Hematopoietic multipotent progenitor cell treated with erythropoietin and hydrocortisone succinate and interleukin-3 and kit ligand, for 15 days (in vitro differentiated cells): ENCODE measurements around the gene GADD45GIP1.
A peak's percentile ranks its signal among the peaks of the same experiment; 100 is the strongest.
"Not testable (repeated sequence)": the region's sequence is repeated elsewhere in the genome, so short reads cannot be mapped to it uniquely, and the experiment has no call there.

Experiments used
- DNase-seq: peaks from one replicate; pipeline ENCODE4 v3.0.0-alpha.2; 2015; ENCODE audit warnings: low spot score

GADD45GIP1 gene

GRCh38 chr19:12957389-12957952 is 448 bp upstream of the GADD45GIP1 start:
- not testable (repeated sequence) for DNase-seq

DNA sequence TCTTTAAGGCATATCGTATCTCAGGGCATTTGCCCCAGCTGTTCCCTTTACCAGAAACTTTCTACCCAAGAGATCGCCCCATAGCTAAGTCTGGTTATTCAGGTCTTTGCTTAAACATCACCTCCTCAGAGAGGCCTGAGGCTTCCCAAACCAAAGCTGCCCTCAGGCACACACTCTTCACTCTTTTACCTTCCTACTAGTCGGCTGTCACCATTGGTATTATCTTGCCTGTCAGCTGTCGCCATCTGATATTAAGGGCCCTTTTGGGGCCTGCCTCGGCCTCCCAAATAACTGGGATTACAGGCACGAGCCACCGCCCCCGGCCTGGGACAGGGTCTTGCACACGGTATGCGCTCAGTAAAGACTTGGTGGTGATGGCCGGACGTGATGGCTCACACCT is 1.0 kb downstream of the GADD45GIP1 start:
- no peak for DNase-seq

GRCh38 chr19:12955575-12955974 is 1.4 kb downstream of the GADD45GIP1 start:
- DNase-seq, result not testable (repeated sequence)

- DNase-seq, result no peak
Measured at GRCh38 chr19:12954612-12954962, 2.4 kb downstream of the GADD45GIP1 start.

DNA sequence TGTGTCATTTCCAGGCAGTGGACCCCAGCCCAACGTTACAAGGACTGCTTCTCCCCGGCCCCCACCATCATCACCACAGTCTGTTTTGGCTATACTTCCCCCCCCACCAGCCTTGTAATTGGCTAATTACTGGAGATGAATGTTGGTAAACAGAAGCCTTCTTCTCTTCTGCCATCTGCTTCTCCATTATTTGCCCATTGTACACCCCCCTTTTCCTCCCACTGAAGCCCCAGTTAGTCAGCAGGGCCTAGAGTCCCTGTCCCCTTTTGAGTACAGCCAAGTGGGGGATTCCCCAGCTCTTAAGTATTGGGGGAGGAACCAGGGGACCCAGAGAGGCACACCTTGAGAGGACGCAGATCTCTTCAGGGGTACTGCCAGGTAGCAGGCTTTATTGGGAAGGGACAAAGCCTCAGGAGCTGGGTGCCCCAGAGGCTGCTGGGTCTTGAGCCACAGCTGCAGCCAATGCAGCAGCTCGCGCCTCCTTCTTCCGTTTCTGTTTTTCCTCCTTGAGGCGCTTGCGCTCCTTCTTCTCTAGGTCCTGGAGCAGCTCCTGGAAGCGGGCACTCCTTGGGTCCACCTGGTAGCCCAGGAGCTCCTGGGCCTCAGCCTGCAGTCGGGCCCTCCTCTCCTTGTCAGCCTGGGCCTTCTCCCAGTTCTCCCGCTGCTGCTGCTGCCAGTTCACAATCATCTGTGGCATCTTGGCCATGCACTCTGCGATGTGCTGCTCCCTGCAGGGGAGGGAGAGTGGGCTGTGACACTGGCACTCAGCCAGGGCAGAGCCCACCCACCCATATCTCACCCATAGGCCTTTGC is 3.0 kb downstream of the GADD45GIP1 start:
- DNase-seq, result no peak

- no peak for DNase-seq
Measured at GRCh38 chr19:12953138-12953798, 3.8 kb downstream of the GADD45GIP1 start.

DNA sequence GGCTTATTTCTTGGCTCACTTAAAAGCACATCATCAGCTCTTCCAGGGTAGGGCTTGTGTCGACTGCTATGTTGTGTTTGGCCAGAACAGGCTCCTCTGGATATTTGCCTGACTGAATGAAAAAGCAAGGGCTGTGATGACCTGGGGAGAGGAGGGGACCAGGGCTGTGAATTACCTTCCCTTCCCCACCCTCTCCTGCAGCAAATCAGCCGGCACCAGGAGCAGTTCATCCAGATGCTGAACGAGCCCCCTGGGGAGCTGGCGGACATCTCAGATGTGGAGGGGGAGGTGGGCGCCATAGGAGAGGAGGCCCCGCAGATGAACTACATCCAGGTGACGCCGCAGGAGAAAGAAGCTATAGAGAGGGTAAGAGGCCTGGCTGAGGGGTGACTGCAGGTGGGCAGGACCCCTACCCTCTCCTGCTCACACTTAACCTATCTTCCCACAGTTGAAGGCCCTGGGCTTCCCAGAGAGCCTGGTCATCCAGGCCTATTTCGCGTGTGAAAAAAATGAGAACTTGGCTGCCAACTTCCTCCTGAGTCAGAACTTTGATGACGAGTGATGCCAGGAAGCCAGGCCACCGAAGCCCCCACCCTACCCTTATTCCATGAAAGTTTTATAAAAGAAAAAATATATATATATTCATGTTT is 4.4 kb downstream of the GADD45GIP1 start:
- DNase-seq, result no peak

- DNase-seq, result not testable (repeated sequence)
Measured at GRCh38 chr19:12952050-12952449, 5.0 kb downstream of the GADD45GIP1 start.

- peak; percentile 51 for DNase-seq
Measured at GRCh38 chr19:12949363-12950283, 7.4 kb downstream of the GADD45GIP1 start.

- peak; percentile 54 for DNase-seq
Measured at GRCh38 chr19:12948612-12949362, 8.2 kb downstream of the GADD45GIP1 start.

DNA sequence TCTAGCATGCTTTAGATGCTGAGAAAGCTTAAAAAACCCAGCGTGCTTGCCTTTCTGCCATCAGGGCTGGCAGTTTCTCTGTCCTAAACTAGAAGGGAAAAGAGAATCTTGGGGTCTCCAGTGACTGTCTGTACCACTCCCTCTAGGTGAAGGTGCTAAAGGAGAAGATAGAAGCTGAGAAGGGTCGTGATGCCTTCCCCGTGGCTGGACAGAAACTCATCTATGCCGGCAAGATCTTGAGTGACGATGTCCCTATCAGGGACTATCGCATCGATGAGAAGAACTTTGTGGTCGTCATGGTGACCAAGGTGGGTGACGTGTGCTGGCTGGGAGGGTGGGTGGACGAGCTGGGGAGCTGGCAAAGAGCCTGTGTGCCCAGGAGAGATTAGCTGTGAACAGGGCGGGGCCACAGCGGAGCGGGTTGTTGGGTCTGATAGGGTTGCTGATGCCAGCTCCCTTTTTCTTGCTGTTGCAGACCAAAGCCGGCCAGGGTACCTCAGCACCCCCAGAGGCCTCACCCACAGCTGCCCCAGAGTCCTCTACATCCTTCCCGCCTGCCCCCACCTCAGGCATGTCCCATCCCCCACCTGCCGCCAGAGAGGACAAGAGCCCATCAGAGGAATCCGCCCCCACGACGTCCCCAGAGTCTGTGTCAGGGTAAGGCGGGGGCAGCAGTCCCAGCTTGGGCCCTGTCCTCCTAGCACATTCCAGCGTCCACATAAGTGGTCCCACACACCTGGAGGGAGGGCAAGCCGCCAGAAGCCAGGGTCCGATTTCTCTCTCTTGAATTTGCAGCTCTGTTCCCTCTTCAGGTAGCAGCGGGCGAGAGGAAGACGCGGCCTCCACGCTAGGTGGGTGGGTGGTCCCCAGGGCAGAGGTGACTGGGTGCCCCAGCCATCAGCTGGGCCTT is 9.1 kb downstream of the GADD45GIP1 start:
- peak; percentile 99 for DNase-seq

GRCh38 chr19:12946731-12947496 is 10.1 kb downstream of the GADD45GIP1 start:
- peak; percentile 62 for DNase-seq

DNA sequence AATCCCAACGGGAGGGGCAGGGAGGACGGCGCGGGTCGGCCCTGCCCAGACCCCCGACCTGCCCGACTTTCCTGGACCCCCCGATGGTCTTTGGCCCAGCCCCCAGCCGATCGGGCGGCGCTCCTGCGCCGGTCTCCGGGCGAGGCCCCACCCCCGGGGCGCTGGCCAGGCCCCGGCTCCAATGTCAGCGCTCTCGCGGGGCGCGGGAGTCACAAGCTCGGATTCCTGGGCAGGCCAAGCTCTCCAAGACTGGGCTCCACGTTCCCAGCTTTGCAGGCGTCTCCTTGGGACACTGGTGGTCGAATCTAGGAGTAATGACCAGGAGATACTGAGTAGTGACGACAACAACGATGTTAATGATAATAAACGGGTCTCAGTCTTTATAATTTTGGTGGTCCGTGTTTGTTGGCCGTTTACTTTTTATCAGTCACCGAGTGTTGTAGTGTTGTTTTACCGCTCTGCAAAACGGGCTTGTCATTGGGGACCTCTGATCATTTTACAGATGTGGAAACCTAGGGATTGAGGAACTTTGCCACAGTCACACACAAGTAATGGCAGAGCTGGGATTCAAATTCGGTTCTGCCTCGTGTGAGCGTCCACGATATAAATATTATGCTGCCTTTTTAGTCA is 10.8 kb downstream of the GADD45GIP1 start:
- peak; percentile 73 for DNase-seq

- peak; percentile 100 for DNase-seq
Measured at GRCh38 chr19:12945479-12946091, 11.4 kb downstream of the GADD45GIP1 start, which contains the start of gene RAD23A. TSS of gene RAD23A (plus strand) at chr19:12945862. CDS start at chr19:12945949, 87 bp downstream.

GRCh38 chr19:12944104-12944674 is 12.8 kb downstream of the GADD45GIP1 start:
- DNase-seq, result no peak

GRCh38 chr19:12943437-12944044 is 13.5 kb downstream of the GADD45GIP1 start:
- DNase-seq, result no peak

DNA sequence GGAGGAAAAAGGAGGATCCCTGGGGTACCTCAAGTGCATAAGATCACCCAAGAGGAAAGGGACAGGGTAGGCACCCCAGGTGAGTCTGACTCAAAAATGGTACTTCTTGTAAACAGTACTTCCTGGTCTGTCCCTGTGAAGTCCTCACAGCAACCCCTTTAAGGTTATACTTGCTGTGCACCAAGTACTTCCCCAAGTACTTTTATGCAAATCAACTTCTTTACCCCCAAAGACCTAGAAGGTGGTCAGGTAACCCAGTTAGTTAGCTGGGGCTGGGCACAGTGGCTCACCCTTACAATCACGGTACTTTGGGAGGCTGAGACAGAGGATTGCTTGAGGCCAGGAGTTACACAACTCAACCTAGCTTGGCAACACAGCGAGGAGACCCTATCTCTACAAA is 16.1 kb downstream of the GADD45GIP1 start:
- no peak for DNase-seq
